PC-3 (cell line): ENCODE results near the gene LRRFIP2. TPM values are rescaled to one million over a fixed set of nuclear protein-coding genes. Genes with fewer than 3 reads are reported as not detected.

Experiments used
- ATAC-seq: fragments of 200-7000 bp; cut with Tn5 transposase; 2 replicates; pipeline ENCODE4 v1.9.1; 2020; ENCODE audit warnings: mild to moderate bottlenecking, moderate library complexity
- BruUV-seq: library from RNA; stranded (reverse); fragments of 400-500 nt; replicated peaks from 2 replicates; lab custom pipeline; 2021; lab: Mats Ljungman, UMichigan
- CTCF ChIA-PET: fragments of 300-600 bp; sonication (Branson Sonifier 250); formaldehyde crosslinking; loops from one replicate; lab custom pipeline; 2022; ENCODE audit warnings: antibody characterized with exemption; lab: Charles Lee
- POLR2A ChIA-PET: fragments of 300-600 bp; sonication (Branson Sonifier 250); formaldehyde crosslinking; loops from one replicate; lab custom pipeline; 2022; ENCODE audit warnings: antibody characterized with exemption; ENCODE audit not compliant: unreplicated experiment; lab: Charles Lee
- DNase-seq: peaks from one replicate; pipeline ENCODE4 v3.0.0-alpha.2; 2015
- H2AFZ ChIP-seq: fragments of 300-600 bp; sonication (generic); 2 replicates; pipeline ENCODE4 v1.6.0; 2016; ENCODE audit warnings: antibody characterized with exemption, low read length
- H3F3A ChIP-seq: fragments of 300-600 bp; sonication (generic); one replicate; pipeline ENCODE4 v1.6.0; 2017; ENCODE audit warnings: antibody characterized with exemption, low read length, control low read depth, mild to moderate bottlenecking; ENCODE audit not compliant: unreplicated experiment
- H3K27ac ChIP-seq: fragments of 300-600 bp; sonication (generic); 2 replicates; pipeline ENCODE4 v1.5.1; 2016; ENCODE audit warnings: mild to moderate bottlenecking, low read length
- H3K27me3 ChIP-seq: fragments of 300-600 bp; sonication (generic); 2 replicates; pipeline ENCODE4 v1.6.1; 2016; ENCODE audit warnings: low read length, mixed read lengths
- H3K36me3 ChIP-seq: fragments of 300-600 bp; sonication (generic); 2 replicates; pipeline ENCODE4 v1.6.1; 2016; ENCODE audit warnings: low read depth, mixed run types, low read length, mixed read lengths
- H3K4me1 ChIP-seq: fragments of 300-600 bp; sonication (generic); 2 replicates; pipeline ENCODE4 v1.5.1; 2016; ENCODE audit warnings: low read length; ENCODE audit not compliant: insufficient read depth
- H3K4me2 ChIP-seq: fragments of 300-600 bp; sonication (generic); 2 replicates; pipeline ENCODE4 v1.6.0; 2016; ENCODE audit warnings: low read length
- H3K4me3 ChIP-seq: fragments of 300-600 bp; sonication (generic); 2 replicates; pipeline ENCODE4 v1.5.1; 2016; ENCODE audit warnings: mild to moderate bottlenecking, low read length, mixed read lengths
- H3K79me2 ChIP-seq: fragments of 300-600 bp; sonication (generic); 2 replicates; pipeline ENCODE4 v1.6.1; 2017; ENCODE audit warnings: low read length, mixed read lengths
- H3K9ac ChIP-seq: fragments of 300-600 bp; sonication (generic); 2 replicates; pipeline ENCODE4 v1.6.0; 2016; ENCODE audit warnings: mild to moderate bottlenecking, low read length
- H3K9me2 ChIP-seq: fragments of 300-600 bp; sonication (generic); replicated peaks from 2 replicates; pipeline ENCODE4 v1.6.1; 2016; ENCODE audit warnings: mixed run types, low read length, mixed read lengths
- H3K9me3 ChIP-seq: fragments of 300-600 bp; sonication (generic); 2 replicates; pipeline ENCODE4 v1.6.1; 2016; ENCODE audit warnings: low read length, mixed read lengths
- H4K20me1 ChIP-seq: fragments of 300-600 bp; sonication (generic); 2 replicates; pipeline ENCODE4 v1.6.1; 2016; ENCODE audit warnings: low read length, mixed read lengths
- EZH2 ChIP-seq: fragments of 300-600 bp; sonication (generic); IDR thresholded peaks from one replicate; pipeline ENCODE4 v1.6.1; 2017; ENCODE audit warnings: antibody characterized with exemption, mild to moderate bottlenecking, low read length; ENCODE audit not compliant: unreplicated experiment
- EZH2phosphoT487 ChIP-seq: fragments of 300-600 bp; sonication (generic); IDR thresholded peaks from 2 replicates; pipeline ENCODE4 v1.6.1; 2018; ENCODE audit warnings: mild to moderate bottlenecking, antibody characterized with exemption, low read length, borderline replicate concordance
- intact Hi-C: fragments of 100-400 bp; cut with micrococcal nuclease; formaldehyde crosslinking; loops from 2 replicates; pipeline ENCODE4 v1.9.0; 2023
- total RNA-seq: library from RNA; depleted of rRNA; stranded (reverse); fragments of >200 nt; gene quantifications from 2 replicates; pipeline ENCODE4 v1.2.3, GENCODE V29; 2014
- TF ChIP-seq, protein P1 (sequence below): fragments of 300-600 bp; sonication (generic); conservative IDR thresholded peaks from 2 replicates; pipeline ENCODE4 v1.5.1; 2017; ENCODE audit warnings: antibody characterized with exemption, low read depth, mild to moderate bottlenecking, low read length

LRRFIP2 gene
- total RNA-seq, 1 experiment from 2014 or later: 54.7 TPM

DNA sequence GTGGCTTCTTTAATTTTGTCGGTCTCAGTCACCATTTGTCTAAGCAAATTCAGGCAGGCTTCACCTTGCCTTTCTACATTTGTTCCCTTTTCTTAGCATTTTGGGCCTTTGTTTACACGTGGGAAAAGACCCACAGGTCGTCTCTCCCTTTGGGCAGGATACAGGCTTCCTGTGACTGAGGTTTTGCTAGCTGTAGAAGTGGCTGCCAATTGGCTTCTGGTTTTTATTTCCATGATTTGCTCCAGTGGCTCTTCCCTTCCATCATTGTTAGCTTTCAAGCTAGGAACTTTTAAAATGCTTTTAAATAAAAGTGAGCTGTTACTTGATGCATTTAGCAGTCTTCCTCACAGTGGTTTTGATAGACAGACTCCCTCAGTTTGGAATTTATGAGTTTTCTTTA lies 143.8 kb downstream of the LRRFIP2 start:
- no peaks in the 10 kb centered on the region for H3K4me1 ChIP-seq
- intact Hi-C loops: no loop called here
- no peak for ATAC-seq
- H3K9me3 ChIP-seq: peaks cover 3% of the 10 kb centered on the region; the same call in 1 of the 2 replicates
- no peaks in the 10 kb centered on the region for H3K79me2 ChIP-seq
- TF ChIP-seq, protein P1, sequence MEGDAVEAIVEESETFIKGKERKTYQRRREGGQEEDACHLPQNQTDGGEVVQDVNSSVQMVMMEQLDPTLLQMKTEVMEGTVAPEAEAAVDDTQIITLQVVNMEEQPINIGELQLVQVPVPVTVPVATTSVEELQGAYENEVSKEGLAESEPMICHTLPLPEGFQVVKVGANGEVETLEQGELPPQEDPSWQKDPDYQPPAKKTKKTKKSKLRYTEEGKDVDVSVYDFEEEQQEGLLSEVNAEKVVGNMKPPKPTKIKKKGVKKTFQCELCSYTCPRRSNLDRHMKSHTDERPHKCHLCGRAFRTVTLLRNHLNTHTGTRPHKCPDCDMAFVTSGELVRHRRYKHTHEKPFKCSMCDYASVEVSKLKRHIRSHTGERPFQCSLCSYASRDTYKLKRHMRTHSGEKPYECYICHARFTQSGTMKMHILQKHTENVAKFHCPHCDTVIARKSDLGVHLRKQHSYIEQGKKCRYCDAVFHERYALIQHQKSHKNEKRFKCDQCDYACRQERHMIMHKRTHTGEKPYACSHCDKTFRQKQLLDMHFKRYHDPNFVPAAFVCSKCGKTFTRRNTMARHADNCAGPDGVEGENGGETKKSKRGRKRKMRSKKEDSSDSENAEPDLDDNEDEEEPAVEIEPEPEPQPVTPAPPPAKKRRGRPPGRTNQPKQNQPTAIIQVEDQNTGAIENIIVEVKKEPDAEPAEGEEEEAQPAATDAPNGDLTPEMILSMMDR: no peak
- TF ChIP-seq EZH2: no peak
- no peak for TF ChIP-seq EZH2phosphoT487
- ChIA-PET POLR2A (no interaction called here), CTCF (no interaction called here)
- no peak overlapping the region for H2AFZ ChIP-seq
- peaks cover 69% of the 10 kb centered on the region for H3K36me3 ChIP-seq
- no peak for DNase-seq
- H3K4me2 ChIP-seq: no peak overlapping the region
- H3K27me3 ChIP-seq: no peaks in the 10 kb centered on the region
- no peak overlapping the region for H3K27ac ChIP-seq
- BruUV-seq: no TSS peak
- no peaks in the 10 kb centered on the region for H3K9me2 ChIP-seq
- H3K4me3 ChIP-seq: no peak overlapping the region
- H3F3A ChIP-seq: no peaks in the 10 kb centered on the region
- no peaks in the 10 kb centered on the region for H4K20me1 ChIP-seq
- no peak overlapping the region for H3K9ac ChIP-seq

DNA sequence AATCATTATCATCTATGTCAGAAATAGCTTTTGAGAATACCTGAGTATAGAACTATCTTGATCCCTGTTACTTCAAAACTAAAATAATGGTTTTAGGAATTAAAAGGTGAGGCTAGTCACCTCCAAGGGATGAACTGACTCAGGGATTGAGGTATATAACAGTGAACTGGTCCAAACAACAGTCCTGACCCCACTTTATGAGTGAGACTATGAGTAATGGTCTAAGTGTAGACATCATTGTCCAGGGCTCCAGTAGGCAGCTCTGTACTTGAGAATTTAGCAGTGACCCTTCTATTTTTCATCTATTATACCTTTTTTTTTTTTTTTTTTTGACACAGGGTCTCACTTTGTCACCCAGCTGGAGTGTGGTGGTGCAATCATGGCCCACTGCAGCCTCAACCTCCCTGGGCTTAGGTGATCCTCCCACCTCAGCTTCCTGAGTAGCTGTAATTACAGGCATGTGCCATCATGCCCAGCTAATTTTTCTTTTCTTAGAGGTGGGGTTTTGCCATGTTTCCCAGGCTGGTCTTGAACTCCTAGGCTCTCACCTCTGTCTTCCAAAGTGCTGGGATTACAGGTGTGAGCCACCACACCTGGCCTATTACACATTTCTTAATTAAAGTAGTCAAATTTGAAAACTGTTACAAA lies 144.7 kb downstream of the LRRFIP2 start:
- no peak for DNase-seq
- no peaks in the 10 kb centered on the region for H4K20me1 ChIP-seq
- CTCF ChIA-PET: no interaction called here
- no peaks in the 10 kb centered on the region for H3F3A ChIP-seq
- H3K4me3 ChIP-seq: no peak overlapping the region
- intact Hi-C loops: no loop called here
- TF ChIP-seq EZH2phosphoT487 (no peak), EZH2 (no peak)
- TF ChIP-seq, protein P1: no peak
- no peak for ATAC-seq
- no peak overlapping the region for H3K27ac ChIP-seq
- no peaks in the 10 kb centered on the region for H3K9me3 ChIP-seq
- H3K27me3 ChIP-seq: no peaks in the 10 kb centered on the region
- peaks cover 66% of the 10 kb centered on the region for H3K36me3 ChIP-seq
- no TSS peak for BruUV-seq
- no peak overlapping the region for H3K4me2 ChIP-seq
- POLR2A ChIA-PET: no interaction called here
- H3K4me1 ChIP-seq: no peaks in the 10 kb centered on the region
- no peak overlapping the region for H3K9ac ChIP-seq
- no peak overlapping the region for H2AFZ ChIP-seq
- H3K9me2 ChIP-seq: no peaks in the 10 kb centered on the region
- no peaks in the 10 kb centered on the region for H3K79me2 ChIP-seq

DNA sequence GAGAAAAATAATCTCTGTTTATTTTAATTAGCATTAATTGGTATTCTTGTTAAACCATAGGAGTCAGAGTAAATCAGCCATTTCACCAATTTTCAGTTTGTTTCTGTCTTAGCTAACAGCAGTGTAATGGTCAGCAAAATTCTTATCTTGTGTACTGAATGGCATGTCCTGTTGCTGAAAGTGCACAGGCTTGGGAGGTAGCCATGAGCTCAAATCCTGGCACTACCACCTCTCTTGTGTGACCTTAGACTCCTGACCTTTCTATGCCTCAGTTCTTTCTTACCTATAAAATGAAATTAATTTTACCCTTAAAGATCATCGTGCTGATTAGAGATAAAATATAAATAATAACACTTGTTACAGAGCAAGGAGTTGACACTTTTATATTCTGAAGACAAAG lies 145.3 kb downstream of the LRRFIP2 start:
- ChIA-PET CTCF (no interaction called here), POLR2A (no interaction called here)
- BruUV-seq: no TSS peak
- H3K4me2 ChIP-seq: no peak overlapping the region
- no peaks in the 10 kb centered on the region for H3K9me3 ChIP-seq
- no peaks in the 10 kb centered on the region for H3K27me3 ChIP-seq
- no peaks in the 10 kb centered on the region for H3F3A ChIP-seq
- no peaks in the 10 kb centered on the region for H3K9me2 ChIP-seq
- H3K27ac ChIP-seq: no peak overlapping the region
- H3K36me3 ChIP-seq: peaks cover 69% of the 10 kb centered on the region
- H2AFZ ChIP-seq: no peak overlapping the region
- intact Hi-C loops: no loop called here
- no peak for DNase-seq
- ATAC-seq: no peak
- H3K9ac ChIP-seq: no peak overlapping the region
- no peak overlapping the region for H3K4me3 ChIP-seq
- H3K4me1 ChIP-seq: no peaks in the 10 kb centered on the region
- TF ChIP-seq EZH2phosphoT487: no peak
- no peak for TF ChIP-seq EZH2
- TF ChIP-seq, protein P1: no peak
- H3K79me2 ChIP-seq: no peaks in the 10 kb centered on the region
- H4K20me1 ChIP-seq: no peaks in the 10 kb centered on the region
